IMR-90 (cell line): ENCODE data around the gene PARD6G. TPM values are rescaled to one million over a fixed set of nuclear protein-coding genes. Genes with fewer than 3 reads are reported as not detected.

Experiments used
- ATAC-seq: fragments of 200-7000 bp; cut with Tn5 transposase; 2 replicates; pipeline ENCODE4 v1.9.1; 2020; ENCODE audit warnings: low read depth, mild to moderate bottlenecking, moderate library complexity
- BruUV-seq: library from RNA; stranded (reverse); fragments of 400-500 nt; replicated peaks from 2 replicates; lab custom pipeline; 2021; lab: Mats Ljungman, UMichigan
- CTCF ChIA-PET: fragments of 300-600 bp; formaldehyde crosslinking; extraction: SDS; loops from one replicate; lab custom pipeline; 2021; ENCODE audit warnings: antibody characterized with exemption; lab: Yijun Ruan, JAX
- POLR2A ChIA-PET: fragments of 300-600 bp; sonication (Branson Sonifier 250); formaldehyde crosslinking; loops from one replicate; lab custom pipeline; 2022; ENCODE audit warnings: antibody characterized with exemption; ENCODE audit not compliant: unreplicated experiment; lab: Charles Lee
- DNase-seq: peaks from one replicate; pipeline ENCODE4 v3.0.0; 2013
- H2AFZ ChIP-seq: replicated peaks from 2 replicates; pipeline ENCODE3; 2013; ENCODE audit warnings: low read length, mild to moderate bottlenecking; ENCODE audit not compliant: poor library complexity
- H2AK5ac ChIP-seq: 2 replicates; pipeline ENCODE4 v1.6.1; 2013; ENCODE audit warnings: low read depth, low read length, inconsistent platforms
- H2AK9ac ChIP-seq: replicated peaks from 2 replicates; pipeline ENCODE3; 2013; ENCODE audit warnings: mild to moderate bottlenecking, low read depth, low read length, moderate library complexity; ENCODE audit not compliant: poor library complexity
- H2BK120ac ChIP-seq: 2 replicates; pipeline ENCODE4 v1.6.1; 2013; ENCODE audit warnings: low read depth, low read length, inconsistent platforms
- H2BK15ac ChIP-seq: 3 replicates; pipeline ENCODE4 v1.6.1; 2013; ENCODE audit warnings: low read depth, low read length, inconsistent platforms
- H2BK20ac ChIP-seq: 2 replicates; pipeline ENCODE4 v1.6.1; 2013; ENCODE audit warnings: low read depth, mild to moderate bottlenecking, inconsistent platforms, low read length, moderate library complexity
- H2BK5ac ChIP-seq: 2 replicates; pipeline ENCODE4 v1.6.1; 2013; ENCODE audit warnings: mild to moderate bottlenecking, low read depth, low read length, inconsistent platforms; ENCODE audit not compliant: poor library complexity, severe bottlenecking
- H3K14ac ChIP-seq: replicated peaks from 2 replicates; pipeline ENCODE4 v1.6.1; 2013; ENCODE audit warnings: low read depth, low read length, inconsistent platforms
- H3K18ac ChIP-seq: 2 replicates; pipeline ENCODE4 v1.6.1; 2013; ENCODE audit warnings: low read depth, low read length, control low read depth
- H3K23ac ChIP-seq: 2 replicates; pipeline ENCODE4 v1.6.1; 2013; ENCODE audit warnings: low read depth, low read length, inconsistent platforms
- H3K27ac ChIP-seq: 2 replicates; pipeline ENCODE4 v1.5.1; 2013; ENCODE audit warnings: mild to moderate bottlenecking, control low read depth, low read length; ENCODE audit not compliant: insufficient read depth
- H3K27me3 ChIP-seq: 2 replicates; pipeline ENCODE4 v1.6.1; 2013; ENCODE audit warnings: low read length; ENCODE audit not compliant: control insufficient read depth, insufficient read depth
- H3K36me3 ChIP-seq: 2 replicates; pipeline ENCODE4 v1.6.1; 2013; ENCODE audit warnings: low read length, mixed read lengths; ENCODE audit not compliant: control insufficient read depth, insufficient read depth
- H3K4ac ChIP-seq: 2 replicates; pipeline ENCODE4 v1.6.1; 2013; ENCODE audit warnings: low read depth, low read length, inconsistent platforms
- H3K4me1 ChIP-seq: 2 replicates; pipeline ENCODE4 v1.6.1; 2013; ENCODE audit warnings: low read length, mixed read lengths; ENCODE audit not compliant: control insufficient read depth, insufficient read depth
- H3K4me2 ChIP-seq: 2 replicates; pipeline ENCODE4 v1.6.1; 2013; ENCODE audit warnings: low read depth, mild to moderate bottlenecking, control low read depth, low read length, moderate library complexity
- H3K4me3 ChIP-seq: 2 replicates; pipeline ENCODE4 v1.5.1; 2013; ENCODE audit warnings: low read depth, mild to moderate bottlenecking, control low read depth, low read length, moderate library complexity; ENCODE audit not compliant: insufficient read depth
- H3K56ac ChIP-seq: 2 replicates; pipeline ENCODE4 v1.6.1; 2013; ENCODE audit warnings: low read length, inconsistent platforms; ENCODE audit not compliant: insufficient read depth; ENCODE audit errors: extremely low read depth
- H3K79me1 ChIP-seq, 2 experiments: 2 replicates each; pipeline ENCODE4 v1.6.1; 2013; ENCODE audit warnings: low read length in 2 of 2, inconsistent platforms in 1 of 2, low read depth in 1 of 2
- H3K9ac ChIP-seq: 2 replicates; pipeline ENCODE4 v1.6.1; 2013; ENCODE audit warnings: low read depth, low read length, control low read depth
- H3K9me1 ChIP-seq: 2 replicates; pipeline ENCODE4 v1.6.1; 2013; ENCODE audit warnings: low read length, inconsistent platforms; ENCODE audit not compliant: insufficient read depth
- H3K9me3 ChIP-seq: 2 replicates; pipeline ENCODE4 v1.6.1; 2013; ENCODE audit warnings: low read length; ENCODE audit not compliant: control insufficient read depth, insufficient read depth
- H4K20me1 ChIP-seq: 2 replicates; pipeline ENCODE4 v1.6.1; 2013; ENCODE audit warnings: low read length, inconsistent platforms; ENCODE audit not compliant: insufficient read depth
- H4K5ac ChIP-seq: 2 replicates; pipeline ENCODE4 v1.6.1; 2013; ENCODE audit warnings: mild to moderate bottlenecking, low read depth, low read length, control low read depth
- H4K8ac ChIP-seq, 2 experiments: 2 replicates each; pipeline ENCODE4 v1.6.1; 2013; ENCODE audit warnings: low read depth in 2 of 2, low read length in 2 of 2, control low read depth in 1 of 2, inconsistent platforms in 1 of 2
- H4K91ac ChIP-seq: 2 replicates; pipeline ENCODE4 v1.6.1; 2013; ENCODE audit warnings: low read depth, low read length, inconsistent platforms; ENCODE audit not compliant: insufficient read depth
- BHLHE40 ChIP-seq: fragments of 150-350 bp; IDR thresholded peaks from 2 replicates; pipeline ENCODE4 v1.6.1; 2016; ENCODE audit warnings: mild to moderate bottlenecking, low read depth, low read length
- CEBPB ChIP-seq: IDR thresholded peaks from 2 replicates; pipeline ENCODE4 v1.6.1; 2012; ENCODE audit warnings: low read depth, low read length, improper control_type of control experiment
- CHD1 ChIP-seq: IDR thresholded peaks from 2 replicates; pipeline ENCODE4 v1.6.1; 2012; ENCODE audit warnings: low read depth, low read length, improper control_type of control experiment
- CTCF ChIP-seq: conservative IDR thresholded peaks from 2 replicates; pipeline ENCODE4 v1.5.1; 2012; ENCODE audit warnings: mild to moderate bottlenecking, low read depth, low read length, improper control_type of control experiment
- ELK1 ChIP-seq: fragments of 150-350 bp; IDR thresholded peaks from 2 replicates; pipeline ENCODE4 v1.6.1; 2016; ENCODE audit warnings: low read depth, mild to moderate bottlenecking, low read length, moderate library complexity, borderline replicate concordance
- FOS ChIP-seq: fragments of 150-350 bp; IDR thresholded peaks from 2 replicates; pipeline ENCODE4 v1.6.1; 2016; ENCODE audit warnings: low read depth, low read length
- MAFK ChIP-seq: IDR thresholded peaks from 2 replicates; pipeline ENCODE4 v1.6.1; 2012; ENCODE audit warnings: low read depth, low read length, improper control_type of control experiment
- MAZ ChIP-seq: IDR thresholded peaks from 2 replicates; pipeline ENCODE4 v1.6.1; 2012; ENCODE audit warnings: low read depth, mild to moderate bottlenecking, low read length, improper control_type of control experiment, moderate library complexity, borderline replicate concordance
- MXI1 ChIP-seq: IDR thresholded peaks from 2 replicates; pipeline ENCODE4 v1.6.1; 2012; ENCODE audit warnings: low read depth, mild to moderate bottlenecking, low read length, moderate library complexity, borderline replicate concordance
- NFE2L2 ChIP-seq: fragments of 150-350 bp; IDR thresholded peaks from 2 replicates; pipeline ENCODE4 v1.6.1; 2016; ENCODE audit warnings: low read depth, mild to moderate bottlenecking, low read length
- POLR2A ChIP-seq: IDR thresholded peaks from 2 replicates; pipeline ENCODE4 v1.6.1; 2012; ENCODE audit warnings: mild to moderate bottlenecking, low read depth, low read length
- RAD21 ChIP-seq: IDR thresholded peaks from 2 replicates; pipeline ENCODE4 v1.6.1; 2012; ENCODE audit warnings: low read length, improper control_type of control experiment
- RCOR1 ChIP-seq: IDR thresholded peaks from 2 replicates; pipeline ENCODE4 v1.6.1; 2012; ENCODE audit warnings: mild to moderate bottlenecking, low read length, improper control_type of control experiment; ENCODE audit not compliant: insufficient replicate concordance
- RFX5 ChIP-seq: IDR thresholded peaks from 2 replicates; pipeline ENCODE4 v1.8.0; 2012; ENCODE audit warnings: low read depth, mild to moderate bottlenecking, low read length, moderate library complexity
- SMC3 ChIP-seq: fragments of 150-350 bp; IDR thresholded peaks from 2 replicates; pipeline ENCODE4 v1.6.1; 2016; ENCODE audit warnings: low read depth, mild to moderate bottlenecking, antibody characterized with exemption, low read length, moderate library complexity
- USF2 ChIP-seq: fragments of 150-350 bp; IDR thresholded peaks from 2 replicates; pipeline ENCODE4 v1.6.1; 2017; ENCODE audit warnings: mild to moderate bottlenecking, antibody characterized with exemption, low read length, low read depth
- WGBS, 2 experiments: methylation state at CpG; one replicate each; pipeline versions ENCODE4 v1.1.5 to v1.1.7; 2013; ENCODE audit warnings: missing lambda C conversion rate in 2 of 2; ENCODE audit not compliant: insufficient read length in 1 of 2; ENCODE audit errors: extremely low coverage in 2 of 2; 5-methylcytosine and 5-hydroxymethylcytosine counted together
- dilution Hi-C: fragments of 300-500 bp; cut with HindIII; formaldehyde crosslinking; loops from one replicate; pipeline ENCODE4 v1.14.3; 2018; ENCODE audit warnings: low sequenced_read_pairs; ENCODE audit not compliant: unreplicated experiment
- in situ Hi-C: fragments of 300-500 bp; cut with MboI; formaldehyde crosslinking; loops from 3 replicates; pipeline ENCODE4 v1.14.3; 2019; ENCODE audit warnings: low sequenced_read_pairs, inconsistent platforms, mixed read lengths
- intact Hi-C: fragments of 100-400 bp; cut with micrococcal nuclease; formaldehyde crosslinking; loops from 2 replicates; pipeline ENCODE4 v1.10.0; 2022
- polyA plus RNA-seq, 3 experiments: library from polyadenylated mRNA; depleted of rRNA; stranded (reverse); fragments of >200 nt; gene quantifications; 2 replicates each; pipeline ENCODE4 v1.2.3, GENCODE V29; 2012; ENCODE audit warnings: low replicate concordance in 1 of 3
- total RNA-seq: library from RNA; depleted of rRNA; stranded (reverse); fragments of >200 nt; gene quantifications from 2 replicates; pipeline ENCODE4 v1.2.3, GENCODE V29; 2012

Gene PARD6G
- total and polyA plus RNA-seq, 2 of the 4 experiments (the other 2 are of a cell fraction), result 2.5 to 4.6 TPM

DNA sequence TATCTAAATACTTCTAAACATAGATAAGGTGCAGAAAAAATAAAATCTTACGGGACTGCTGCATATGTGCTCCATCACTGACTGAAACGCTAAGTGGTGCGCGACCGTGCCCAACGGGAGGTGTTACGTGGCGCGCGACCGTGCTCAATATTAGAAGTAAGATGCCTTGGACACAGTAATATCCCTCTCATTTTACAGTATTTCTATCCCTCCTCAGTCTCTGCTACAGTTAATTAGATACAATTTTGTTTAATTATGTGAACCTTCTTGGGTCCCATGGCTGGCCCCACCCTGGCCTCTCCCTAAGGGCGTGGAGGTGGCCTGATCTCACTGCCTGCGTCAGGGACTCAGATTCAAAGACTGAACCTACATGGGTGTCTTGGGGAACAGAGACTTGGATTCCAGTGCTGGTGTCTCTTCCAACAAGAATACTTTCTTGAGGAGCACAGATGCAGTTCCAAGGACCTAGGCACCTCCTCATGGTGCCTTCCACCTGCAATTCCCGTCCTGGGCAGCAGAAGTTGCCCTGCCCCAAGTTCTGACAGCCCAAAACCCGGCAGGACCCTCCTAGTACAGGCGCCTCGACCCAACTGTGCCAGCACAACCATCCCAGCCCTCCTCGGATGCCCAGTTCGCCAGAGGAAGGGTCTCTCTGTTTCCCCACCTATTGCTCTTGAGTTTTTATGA lies 59.2 kb downstream of the PARD6G start:
- POLR2A ChIA-PET, result no interaction called here
- H2BK5ac ChIP-seq, result no peak overlapping the region
- no peaks in the 10 kb centered on the region; the same call in 1 of the 2 replicates for H4K20me1 ChIP-seq
- no peak overlapping the region for H3K56ac ChIP-seq
- no peaks in the 10 kb centered on the region for H3K36me3 ChIP-seq
- in situ Hi-C loops, result no loop called here
- H3K9me1 ChIP-seq, result no peaks in the 10 kb centered on the region
- H4K8ac ChIP-seq, result no peak overlapping the region
- no TSS peak for BruUV-seq
- no peak overlapping the region for H2BK20ac ChIP-seq
- no peak overlapping the region for H2AFZ ChIP-seq
- WGBS, 2 experiments, result no CpG with 5 or more reads among the region's 19 CpGs
- peaks cover 0 to 6% of the 10 kb centered on the region in 2 experiments; a peak in 1 of 4 replicates for H3K79me1 ChIP-seq
- H3K4me2 ChIP-seq, result no peak overlapping the region
- no peak overlapping the region for H3K9ac ChIP-seq
- H2AK5ac ChIP-seq, result no peak overlapping the region
- H4K91ac ChIP-seq, result no peak overlapping the region
- H4K5ac ChIP-seq, result no peak overlapping the region
- DNase-seq (no peak), ATAC-seq (no peak)
- intact Hi-C loops, result no loop called here
- no peak overlapping the region for H3K23ac ChIP-seq
- no peaks in the 10 kb centered on the region for H3K27me3 ChIP-seq
- H3K4me1 ChIP-seq, result no peaks in the 10 kb centered on the region
- no peak overlapping the region for H3K14ac ChIP-seq
- no peak overlapping the region for H3K4me3 ChIP-seq
- no peaks in the 10 kb centered on the region for H3K9me3 ChIP-seq
- dilution Hi-C loops, result no loop called here
- no peak overlapping the region for H3K4ac ChIP-seq
- no peak overlapping the region for H3K18ac ChIP-seq
- CTCF ChIA-PET, result no interaction called here
- no peak overlapping the region for H2BK15ac ChIP-seq
- no peak overlapping the region for H3K27ac ChIP-seq
- TF ChIP-seq USF2 (no peak), RFX5 (no peak), FOS (no peak), RAD21 (no peak), CHD1 (no peak), RCOR1 (no peak), CTCF (no peak), MXI1 (no peak), MAZ (no peak), NFE2L2 (no peak), POLR2A (no peak), BHLHE40 (no peak), ELK1 (no peak), SMC3 (no peak), MAFK (no peak), CEBPB (no peak)
- no peak overlapping the region for H2BK120ac ChIP-seq
- no peak overlapping the region for H2AK9ac ChIP-seq
